Psoas muscle (tissue), 8 donors: Measurements from ENCODE around the gene OTULINL. TPM values are rescaled to one million over a fixed set of nuclear protein-coding genes. Genes with fewer than 3 reads are reported as not detected.

Experiments used
- ATAC-seq, 4 donors: fragments of 200-7000 bp; cut with Tn5 transposase; one replicate each; pipeline ENCODE4 v1.9.1; 2020; ENCODE audit warnings: moderate library complexity in 3 of 4, mild to moderate bottlenecking in 2 of 4
- DNase-seq, 2 donors: peaks; one replicate each; pipeline ENCODE4 v3.0.0-alpha.2; 2020
- H3K27ac ChIP-seq: fragments of 200-600 bp; one replicate; pipeline ENCODE4 v1.8.0; 2022
- H3K27me3 ChIP-seq, 3 donors: fragments of 200-600 bp in 1 of 3; one replicate each; pipeline versions ENCODE4 v1.6.1 to v1.8.0; 2013 to 2022; ENCODE audit warnings: low read length in 2 of 3, mild to moderate bottlenecking in 2 of 3, moderate library complexity in 1 of 3; ENCODE audit not compliant: insufficient read depth in 3 of 3
- H3K36me3 ChIP-seq, 2 donors: fragments of 200-600 bp in 1 of 2; one replicate each; pipeline versions ENCODE4 v1.6.1 to v1.8.0; 2013 to 2022; ENCODE audit warnings: low read depth in 1 of 2, mild to moderate bottlenecking in 1 of 2, moderate library complexity in 1 of 2; ENCODE audit not compliant: insufficient read depth in 1 of 2
- H3K4me1 ChIP-seq: fragments of 200-600 bp; one replicate; pipeline ENCODE4 v1.8.0; 2022
- H3K4me3 ChIP-seq: fragments of 200-600 bp; one replicate; pipeline ENCODE4 v1.8.0; 2022; ENCODE audit warnings: mild to moderate bottlenecking
- H3K9me3 ChIP-seq: fragments of 200-600 bp; one replicate; pipeline ENCODE4 v1.8.0; 2022
- CTCF ChIP-seq: fragments of 200-600 bp; IDR thresholded peaks from one replicate; pipeline ENCODE4 v1.8.0; 2022; ENCODE audit warnings: antibody characterized with exemption
- WGBS, 3 donors: extraction: QIAGEN DNeasy Blood & Tissue Kit; methylation state at CpG; one replicate each; pipeline versions ENCODE4 v1.1.6 to v1.1.7; 2013; 5-methylcytosine and 5-hydroxymethylcytosine counted together
- intact Hi-C, 2 donors: fragments of 100-400 bp; cut with DNase I; formaldehyde crosslinking; loops; one replicate each; pipeline versions ENCODE4 v1.11.0 to v1.14.2; 2022
- polyA plus RNA-seq, 3 donors: library from polyadenylated mRNA; stranded (reverse); fragments of 200-250 nt; gene quantifications; one replicate each; pipeline ENCODE4 v1.2.3, GENCODE V29; 2013
- total RNA-seq, 4 donors: library from RNA; stranded (reverse); fragmentation: NEBNext Ultra II Directional in 2 of 4; extraction: Animal tissue kit (Norgen Biotek cat#: 25700) in 2 of 4; gene quantifications; one replicate each; pipeline versions ENCODE4 v1.2.1 to v1.2.4, GENCODE V29; 2021 to 2023
- donor health status: healthy with polysubstance abuse.
- donor health status: DM: no; HTN: no; CAD: no; lungs with moderate emphysema.
- donor health status: Bipolar disorder and iron deficiency.
- donor health status: healthy.
- donor health status: DM: yes; HTN: yes; CAD: no.
- donor health status: DM: no; HTN: no; CAD: no.
- donor health status: DM: no; HTN: no; CAD: no.
- donor health status: DM: yes; HTN: yes; CAD: no.

OTULINL gene
- total and polyA plus RNA-seq, 7 donors = 0.15 to 3.2 (median 0.88) TPM

- H3K9me3 ChIP-seq = no peaks in the 10 kb centered on the region
- 78 to 91% (median 81%) methylated on average over 1 of the region's 1 CpG for WGBS, 3 donors
- intact Hi-C loops = no loop called here
- no peak for ATAC-seq
- no peaks in the 10 kb centered on the region for H3K36me3 ChIP-seq
- H3K27me3 ChIP-seq = no peaks in the 10 kb centered on the region
- H3K4me1 ChIP-seq = no peaks in the 10 kb centered on the region
- no peak for DNase-seq
- no peak overlapping the region for H3K4me3 ChIP-seq
- H3K27ac ChIP-seq = no peak overlapping the region
- no peak for TF ChIP-seq CTCF
Observed at GRCh38 chr5:14597080-14597479, 15.5 kb downstream of the OTULINL start.

GRCh38 chr5:14598225-14598624 is 16.6 kb downstream of the OTULINL start:
- no peaks in the 10 kb centered on the region for H3K36me3 ChIP-seq
- TF ChIP-seq CTCF = no peak
- intact Hi-C loops = no loop called here
- no peak overlapping the region for H3K27ac ChIP-seq
- H3K4me3 ChIP-seq = no peak overlapping the region
- no peaks in the 10 kb centered on the region for H3K9me3 ChIP-seq
- ATAC-seq (no peak), DNase-seq (no peak)
- 72 to 84% (median 76%) methylated on average over 2 of the region's 2 CpGs for WGBS, 3 donors
- no peaks in the 10 kb centered on the region for H3K27me3 ChIP-seq
- H3K4me1 ChIP-seq = no peaks in the 10 kb centered on the region

- no peak overlapping the region for H3K4me3 ChIP-seq
Observed at GRCh38 chr5:14599476-14600127, 18.0 kb downstream of the OTULINL start.

GRCh38 chr5:14600846-14601245 is 19.3 kb downstream of the OTULINL start:
- H3K27me3 ChIP-seq = no peaks in the 10 kb centered on the region
- no peak overlapping the region for H3K27ac ChIP-seq
- DNase-seq (no peak), ATAC-seq (no peak)
- H3K9me3 ChIP-seq = no peaks in the 10 kb centered on the region
- H3K36me3 ChIP-seq = no peaks in the 10 kb centered on the region
- H3K4me1 ChIP-seq = no peaks in the 10 kb centered on the region
- WGBS, 3 donors = 76 to 81% (median 77%) methylated on average over 1 of the region's 1 CpG
- no peak overlapping the region for H3K4me3 ChIP-seq
- intact Hi-C loops = no loop called here
- no peak for TF ChIP-seq CTCF

More at GRCh38 chr5:14599476-14600127, 18.0 kb downstream of the OTULINL start:
- WGBS, 3 donors = 65 to 75% (median 71%) methylated on average over 1 of the region's 1 CpG
- ATAC-seq = no peak
- no peaks in the 10 kb centered on the region for H3K27me3 ChIP-seq
- no peaks in the 10 kb centered on the region for H3K9me3 ChIP-seq
- TF ChIP-seq CTCF = no peak
- H3K27ac ChIP-seq = no peak overlapping the region
- DNase-seq = no peak
- no peaks in the 10 kb centered on the region for H3K36me3 ChIP-seq
- intact Hi-C loops = no loop called here
- no peaks in the 10 kb centered on the region for H3K4me1 ChIP-seq

- Histone ChIP-seq H3K27me3 (no peaks in the 10 kb centered on the region), H3K9me3 (no peaks in the 10 kb centered on the region), H3K4me1 (no peaks in the 10 kb centered on the region), H3K27ac (no peak overlapping the region), H3K36me3 (no peaks in the 10 kb centered on the region), H3K4me3 (no peak overlapping the region)
- intact Hi-C loops = no loop called here
- 59 to 86% (median 75%) methylated on average over 1 of the region's 1 CpG for WGBS, 3 donors
- DNase-seq = no peak
- no peak for ATAC-seq
- no peak for TF ChIP-seq CTCF
Observed at GRCh38 chr5:14603141-14603540, 21.5 kb downstream of the OTULINL start.
